Colon (tissue), 2 donors: ENCODE results near the gene COBLL1.

Source experiments
- FAIRE-seq: peaks from 2 replicates; lab custom pipeline; 2012; peaks lifted over from hg19 to GRCh38; lab: Jason Lieb, UNC
- donor health status: control.
- donor health status: control.

COBLL1 gene

DNA sequence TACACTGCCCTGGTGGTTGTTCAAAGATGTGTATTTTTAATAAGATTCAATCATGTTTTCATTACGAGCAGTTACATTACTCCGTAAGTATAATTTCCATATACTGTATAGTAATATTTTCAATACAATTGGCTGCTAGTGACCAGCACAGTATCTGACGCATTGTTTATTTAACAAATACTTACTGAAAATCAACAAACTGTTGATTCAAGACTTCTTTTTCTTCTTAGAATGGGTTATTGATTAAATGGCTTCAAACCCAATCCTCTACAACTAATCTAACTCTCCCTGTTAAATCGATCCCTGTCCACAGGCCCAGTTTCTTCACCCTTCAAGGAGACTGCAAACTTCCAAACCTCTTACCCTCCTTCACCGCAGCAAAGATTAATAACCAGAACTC, 18.5 kb downstream of the COBLL1 start:
- FAIRE-seq = no peak

DNA sequence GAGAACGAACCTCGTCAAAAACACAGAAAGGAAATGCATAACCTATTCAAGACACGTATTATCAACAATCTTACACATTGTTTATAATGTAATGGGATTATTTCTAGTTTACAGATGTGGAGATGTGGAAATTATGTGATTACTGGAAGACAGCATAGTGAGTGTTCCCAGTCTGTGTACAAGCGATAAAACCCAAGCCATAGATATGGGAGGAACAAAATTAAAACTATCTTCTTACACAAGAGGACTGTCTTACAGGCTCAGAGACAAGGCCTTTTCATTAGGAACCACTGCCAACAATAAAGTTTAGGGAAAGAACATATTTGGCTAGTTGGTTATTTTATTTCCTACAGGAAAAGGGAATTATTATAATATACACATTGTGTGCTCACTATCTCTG, 20.3 kb downstream of the COBLL1 start:
- FAIRE-seq = no peak

DNA sequence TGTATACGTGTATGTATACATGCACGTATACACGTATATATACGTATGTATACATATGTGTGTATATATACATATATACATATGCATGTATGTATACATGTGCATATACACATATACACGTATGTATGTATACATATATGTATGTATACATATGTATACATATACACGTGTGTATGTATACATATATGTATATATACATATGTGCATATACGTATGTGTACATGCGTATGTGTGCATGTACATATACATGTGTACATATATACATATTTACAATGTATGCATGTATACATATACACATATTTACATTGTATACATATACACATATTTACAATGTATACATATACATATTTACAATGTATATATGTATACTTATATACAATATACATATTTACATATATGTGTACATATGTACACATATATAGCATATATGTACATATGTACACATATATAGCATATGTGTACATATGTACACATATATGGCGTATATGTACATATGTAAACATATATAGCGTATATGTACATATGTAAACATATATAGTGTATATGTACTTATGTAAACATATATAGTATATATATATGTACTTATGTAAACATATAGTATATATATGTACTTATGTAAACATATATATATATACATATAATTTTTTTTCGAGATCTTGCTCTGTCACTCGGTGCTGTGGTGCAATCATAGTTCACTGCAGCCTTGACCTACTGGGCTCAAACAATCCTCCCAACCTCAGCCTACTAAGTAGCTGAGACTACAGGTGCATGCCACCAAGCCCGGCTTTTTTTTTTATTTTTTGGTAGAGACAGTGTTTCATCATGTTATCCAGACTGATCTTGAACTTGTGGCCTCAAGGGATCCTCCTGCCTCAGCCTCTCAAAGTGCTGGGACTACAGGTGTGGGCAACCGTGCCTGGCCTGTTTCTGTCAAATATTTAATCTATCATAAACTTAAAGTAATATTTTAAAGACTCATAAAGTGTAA, 23.2 kb downstream of the COBLL1 start:
- no peak for FAIRE-seq

DNA sequence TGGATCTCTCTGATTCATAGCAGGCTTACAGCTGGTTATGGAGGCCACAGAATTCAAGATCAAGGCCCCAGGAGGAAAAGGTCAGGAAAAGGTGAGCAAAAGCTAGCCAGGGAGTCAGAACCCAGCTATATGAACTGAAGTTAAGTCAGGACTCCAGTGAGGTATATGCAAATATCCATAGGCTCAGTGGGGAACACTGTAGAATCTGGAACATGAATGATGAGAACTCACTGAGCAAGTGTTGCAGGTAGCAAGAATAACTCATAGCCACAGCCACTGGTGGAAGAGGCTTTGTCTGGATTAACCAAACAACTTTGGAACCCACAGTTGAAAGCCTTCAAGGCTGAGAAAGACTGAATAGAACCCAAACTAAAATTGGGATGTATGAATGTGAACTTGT, 24.7 kb downstream of the COBLL1 start:
- no peak for FAIRE-seq

DNA sequence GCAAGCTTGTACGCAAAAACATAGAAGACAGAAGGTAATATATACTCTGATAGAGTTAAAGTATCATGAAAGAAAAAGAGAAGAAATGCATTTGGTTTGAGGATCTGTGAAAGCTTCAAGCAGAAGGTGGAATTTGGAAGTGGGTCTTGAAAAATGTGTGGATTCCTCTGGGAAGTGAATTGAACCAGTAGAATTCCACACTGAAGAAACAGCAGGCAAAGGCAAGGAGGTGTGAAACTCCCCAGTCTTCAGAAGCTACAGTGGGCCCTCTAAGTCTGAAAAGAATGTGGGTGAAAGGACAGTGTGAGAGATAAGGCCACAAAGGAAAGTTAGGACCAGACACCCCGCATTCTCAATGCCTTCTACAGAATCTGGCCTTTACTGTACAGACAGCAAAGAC, 25.6 kb downstream of the COBLL1 start:
- FAIRE-seq = no peak

DNA sequence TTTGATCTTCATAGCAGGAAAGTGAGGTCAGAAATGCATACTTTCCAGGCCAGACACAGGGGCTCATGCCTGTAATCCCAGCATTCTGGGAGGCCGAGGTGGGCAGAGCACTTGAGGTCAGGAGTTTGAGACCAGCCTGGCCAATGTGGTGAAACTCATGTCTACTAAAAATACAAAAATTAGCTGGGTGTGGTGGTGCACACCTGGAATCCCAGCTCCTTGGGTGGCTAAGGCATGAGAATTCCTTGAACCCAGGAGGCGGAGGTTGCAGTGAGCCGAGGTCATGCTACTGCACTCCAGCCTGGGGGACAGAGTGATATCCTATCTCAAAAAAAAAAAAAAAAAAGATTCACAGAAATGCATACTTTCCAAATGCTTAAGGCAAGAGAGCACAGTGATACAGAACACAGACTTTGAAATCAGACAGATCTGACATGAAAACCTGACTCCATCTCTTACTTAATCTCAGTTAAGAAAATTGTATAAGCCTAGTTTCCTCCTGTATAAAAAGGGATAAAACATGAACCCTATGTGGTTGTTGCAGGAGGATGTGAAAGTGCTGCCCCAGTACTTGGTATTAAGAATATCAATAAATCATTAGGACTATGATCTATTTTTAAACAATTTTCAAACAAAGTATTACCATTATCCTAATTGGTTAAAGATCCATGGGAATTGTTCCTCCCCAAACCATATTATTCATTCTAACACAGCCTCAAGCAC, 26.4 kb downstream of the COBLL1 start:
- FAIRE-seq = no peak

DNA sequence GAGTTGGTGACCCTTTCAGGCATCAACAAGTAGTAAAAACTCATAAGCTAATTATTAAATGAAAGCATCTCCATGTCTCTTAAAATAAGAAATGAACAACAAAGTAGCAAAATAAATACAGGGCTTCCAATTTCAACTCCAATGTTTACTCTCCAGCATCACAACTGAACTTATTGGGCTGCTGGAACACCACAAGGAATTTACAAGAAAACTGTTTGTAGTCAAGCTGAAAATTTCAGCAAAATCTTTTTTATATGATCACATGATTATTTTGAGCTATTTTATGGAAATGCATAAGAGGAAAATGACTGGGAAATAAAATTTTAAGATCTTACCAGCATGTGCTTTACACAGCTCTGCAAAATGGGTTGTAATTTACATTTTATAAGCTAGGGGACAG, 28.1 kb downstream of the COBLL1 start:
- no peak for FAIRE-seq

DNA sequence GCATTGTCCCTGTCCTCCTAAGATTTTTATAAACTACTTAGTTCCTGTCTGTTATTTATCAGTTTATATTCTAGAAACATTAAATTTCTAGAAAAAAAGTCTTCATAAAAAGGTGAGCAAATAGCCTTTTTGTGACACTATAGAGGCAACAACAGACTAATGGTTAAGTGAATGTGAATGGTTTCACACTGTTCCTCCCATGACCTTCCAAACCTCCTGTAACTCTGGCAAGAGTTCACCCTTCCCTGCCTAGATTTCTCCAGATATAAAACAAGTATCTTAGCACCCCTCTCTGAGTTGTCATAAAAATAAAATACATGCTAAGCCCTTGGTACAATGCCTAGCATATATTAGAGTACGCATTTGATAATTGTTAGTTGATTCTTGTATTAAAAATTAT, 29.2 kb downstream of the COBLL1 start:
- FAIRE-seq = no peak

DNA sequence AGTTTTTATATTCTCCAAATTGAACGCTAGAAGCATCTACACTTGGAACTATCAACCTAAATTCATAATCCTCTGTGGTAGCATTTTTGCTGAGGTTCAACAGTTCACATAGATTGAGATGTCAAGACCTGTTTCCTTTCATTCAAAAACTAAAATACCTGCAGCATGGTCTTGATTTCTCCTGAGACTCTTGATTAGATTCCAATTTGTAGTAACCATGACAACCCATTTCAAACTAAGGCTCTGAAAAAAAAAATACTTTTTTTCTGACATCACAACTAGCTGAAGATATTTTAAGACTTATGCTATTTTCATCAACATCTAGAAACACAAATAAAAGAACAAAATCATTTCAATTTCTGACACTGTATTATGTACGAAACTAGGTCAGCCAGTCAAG, 29.8 kb downstream of the COBLL1 start:
- FAIRE-seq = no peak

DNA sequence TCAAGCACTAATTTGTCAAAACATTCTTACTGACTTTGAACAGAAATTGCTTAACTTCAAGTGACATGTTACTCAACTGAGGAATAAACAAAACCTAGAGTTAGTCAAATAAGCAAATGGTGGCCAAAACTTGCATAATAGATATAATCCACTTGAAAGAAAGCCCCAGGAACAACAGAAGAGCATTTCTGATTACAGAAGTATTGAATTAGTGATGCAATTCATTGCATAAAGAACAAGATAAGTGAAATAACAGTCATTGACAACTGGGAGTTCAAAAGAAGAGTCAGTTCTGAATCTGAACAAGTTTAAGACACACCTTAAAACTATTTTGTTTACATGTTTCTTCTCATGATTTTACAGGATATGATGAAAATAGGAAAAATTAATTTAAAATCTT, 30.8 kb downstream of the COBLL1 start:
- FAIRE-seq = no peak

DNA sequence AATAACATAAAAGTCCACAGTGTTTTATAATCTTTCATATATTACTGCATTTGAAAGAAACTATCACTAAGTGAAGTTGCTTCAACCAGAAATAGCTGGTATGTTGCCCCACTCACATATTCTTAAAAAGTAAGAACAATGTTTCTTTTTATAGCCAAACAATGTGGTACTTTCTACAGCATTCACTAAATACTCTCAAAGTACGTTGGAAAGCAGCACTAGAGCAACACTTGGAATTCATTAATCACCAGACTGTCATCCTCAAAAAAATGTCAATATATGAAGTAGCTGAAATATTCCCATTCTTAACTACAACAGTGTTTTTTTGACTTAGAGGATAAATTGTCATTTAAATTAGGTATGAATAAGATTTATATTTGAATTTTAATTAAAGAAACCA, 32.8 kb downstream of the COBLL1 start:
- FAIRE-seq = no peak

DNA sequence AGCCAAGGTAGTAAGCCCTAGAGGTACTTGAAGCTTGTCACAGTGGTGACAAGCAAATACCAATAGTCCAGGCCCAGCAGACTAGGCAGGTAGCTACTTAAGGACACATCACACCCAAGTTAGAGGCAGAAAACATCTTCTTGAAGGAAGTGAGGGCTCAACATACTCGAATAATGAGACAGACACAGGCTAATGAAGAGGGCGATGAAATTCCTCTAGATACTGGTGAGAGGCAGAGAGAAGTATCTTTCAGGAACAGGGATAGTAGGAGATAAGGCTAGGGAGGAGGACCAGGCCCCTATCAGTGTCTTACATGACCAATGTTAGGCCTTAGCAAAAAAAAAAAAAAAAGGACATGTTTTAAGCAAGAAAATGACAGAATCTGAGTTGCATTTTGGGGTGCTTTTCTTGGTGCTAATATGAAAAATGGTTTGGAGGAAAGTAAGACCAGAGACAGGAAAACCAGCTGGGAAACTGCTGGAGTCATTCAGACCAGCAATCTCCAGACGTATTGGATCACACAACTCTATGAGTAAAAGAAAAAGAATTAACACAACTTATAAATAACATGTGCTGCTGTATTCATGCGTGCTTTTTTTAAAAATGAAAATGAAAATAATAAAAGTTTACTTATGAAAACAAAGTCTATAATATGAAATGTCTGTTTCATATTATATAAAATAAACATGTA, 37.7 kb downstream of the COBLL1 start:
- FAIRE-seq = peak; percentile 38

DNA sequence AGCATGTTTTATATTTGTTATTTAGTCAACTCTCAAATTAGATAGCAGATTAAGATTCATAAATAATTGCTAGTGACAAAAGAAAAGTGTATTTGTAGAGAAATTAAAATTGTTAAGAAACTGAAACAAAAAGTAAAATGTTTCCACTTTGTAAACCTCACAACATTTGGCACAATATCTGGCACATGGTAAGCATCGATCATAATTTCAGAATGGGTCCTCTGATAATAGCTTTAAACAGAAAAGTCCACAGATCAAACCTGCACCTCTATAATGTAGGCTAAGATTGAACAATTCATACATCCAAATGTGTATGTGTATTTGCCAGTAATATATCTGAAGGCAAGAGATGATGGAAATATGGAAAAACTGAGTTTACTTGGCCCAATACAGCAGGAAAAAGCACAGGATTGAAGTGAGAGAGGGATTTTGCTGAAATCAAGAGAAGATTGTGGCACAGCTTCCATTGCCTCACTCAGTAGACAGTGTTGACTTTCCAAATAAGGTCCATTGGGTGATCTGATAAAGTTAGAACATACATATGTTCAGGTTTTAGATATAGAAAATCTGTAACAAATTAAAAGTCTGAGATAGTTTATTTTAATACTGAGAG, 39.4 kb downstream of the COBLL1 start:
- no peak for FAIRE-seq

DNA sequence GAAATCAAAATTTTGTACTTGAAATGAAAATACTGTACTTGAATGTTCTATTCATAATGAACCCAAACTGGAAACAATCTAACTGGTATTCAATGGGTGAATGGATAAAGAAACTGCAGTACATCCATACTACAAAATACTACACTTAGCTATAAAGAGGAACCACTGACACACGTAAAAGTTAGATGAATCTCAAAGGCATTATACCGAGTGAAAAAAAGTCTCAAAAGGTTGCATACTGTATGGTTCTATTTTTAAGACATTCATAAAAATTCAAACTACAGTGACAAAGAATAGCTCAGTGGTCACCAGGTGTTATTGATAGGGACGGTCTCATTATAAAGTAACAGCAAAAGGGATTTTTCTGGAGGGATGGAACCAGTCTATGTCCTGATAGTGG, 41.1 kb downstream of the COBLL1 start:
- FAIRE-seq = no peak

DNA sequence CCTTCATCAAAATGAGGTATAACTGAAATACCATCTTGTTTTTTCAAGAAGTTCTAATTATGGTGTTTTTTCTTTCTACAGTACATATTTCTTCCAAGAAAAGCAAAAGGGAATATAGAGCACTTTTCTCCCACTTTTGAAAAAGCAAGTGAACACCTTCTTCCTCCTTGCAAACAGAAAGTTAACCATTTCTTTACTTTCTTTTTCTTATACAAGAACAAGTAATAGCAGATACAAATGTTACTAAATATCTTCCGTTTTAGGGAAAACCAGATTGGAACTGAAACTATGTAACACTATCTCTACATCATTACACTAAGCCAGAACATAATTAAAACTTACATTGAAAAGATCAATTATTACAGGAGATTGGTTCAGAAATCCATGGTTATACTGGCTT, 44.0 kb downstream of the COBLL1 start:
- no peak for FAIRE-seq

DNA sequence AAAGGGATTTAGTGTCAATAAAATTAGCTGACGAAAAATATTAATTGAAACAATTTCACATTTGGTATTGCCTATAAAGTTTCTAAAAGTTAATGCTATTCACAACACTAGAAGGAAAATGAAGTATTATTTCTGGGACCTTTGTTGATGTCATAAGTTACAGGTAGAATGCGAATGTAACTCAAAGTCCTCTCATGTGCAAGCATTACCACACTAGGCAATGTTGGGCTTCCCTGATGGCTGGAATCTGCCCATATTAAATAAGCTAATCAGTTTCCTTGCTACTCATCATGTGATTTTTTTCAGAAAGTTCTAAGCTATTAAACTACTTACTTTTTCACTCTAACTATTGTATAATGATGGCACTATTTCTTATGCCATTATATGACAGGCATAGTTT, 44.6 kb downstream of the COBLL1 start:
- no peak for FAIRE-seq

DNA sequence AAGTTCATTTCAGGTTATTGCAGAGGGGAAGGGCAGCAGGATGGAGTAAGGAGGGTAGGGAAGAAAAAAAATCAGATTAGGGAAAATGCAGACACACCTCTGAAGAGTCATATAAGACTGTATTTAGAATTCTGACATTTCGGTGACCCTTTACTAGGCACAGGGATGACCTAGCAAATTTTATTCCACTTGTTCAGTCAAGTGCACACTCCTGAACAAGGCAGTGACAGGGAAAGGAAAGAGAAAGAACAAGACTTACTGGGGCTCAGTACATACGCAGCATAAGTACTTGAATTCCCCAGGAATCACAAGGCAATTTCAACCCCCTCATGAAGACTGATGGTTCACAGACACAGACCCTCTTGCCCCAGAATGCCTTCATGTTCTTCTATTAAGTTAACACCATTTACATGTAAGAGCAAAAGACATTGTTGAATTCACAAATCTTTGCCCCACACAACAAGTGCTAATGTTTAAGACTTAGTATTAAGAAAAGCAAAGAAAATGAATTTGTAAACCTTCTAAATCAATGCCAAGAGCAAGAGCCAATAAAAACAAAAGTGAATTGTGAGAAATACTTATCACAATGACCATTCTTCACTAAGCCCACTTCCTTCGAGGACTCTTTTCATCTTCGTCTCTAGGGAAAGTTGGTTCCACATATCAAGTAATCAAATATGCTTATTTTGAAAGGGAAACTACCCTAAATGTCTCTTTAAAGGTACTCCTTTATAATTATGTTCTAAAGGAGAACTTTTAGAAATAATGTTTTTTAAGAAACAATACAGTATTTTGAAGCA, 47.0 kb downstream of the COBLL1 start:
- no peak for FAIRE-seq

DNA sequence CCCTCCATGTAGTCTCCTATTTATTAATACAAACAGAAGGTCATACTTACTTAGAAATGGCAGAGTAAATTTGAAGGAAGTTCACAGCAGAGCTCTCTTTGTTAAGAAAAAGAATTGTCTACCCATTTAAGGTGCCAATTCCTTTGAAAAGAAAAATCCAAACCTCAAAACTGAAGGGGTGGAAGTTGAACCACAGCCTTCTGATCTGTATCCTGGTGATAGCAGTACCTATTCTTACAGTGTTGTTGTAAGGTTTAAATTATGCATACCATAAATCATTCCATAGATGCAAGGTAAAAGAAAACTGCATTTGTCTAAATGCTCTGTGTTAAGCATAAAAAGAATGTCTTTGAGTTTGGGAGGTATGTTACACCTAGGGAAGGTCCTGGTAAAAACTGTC, 47.6 kb downstream of the COBLL1 start:
- FAIRE-seq = no peak

DNA sequence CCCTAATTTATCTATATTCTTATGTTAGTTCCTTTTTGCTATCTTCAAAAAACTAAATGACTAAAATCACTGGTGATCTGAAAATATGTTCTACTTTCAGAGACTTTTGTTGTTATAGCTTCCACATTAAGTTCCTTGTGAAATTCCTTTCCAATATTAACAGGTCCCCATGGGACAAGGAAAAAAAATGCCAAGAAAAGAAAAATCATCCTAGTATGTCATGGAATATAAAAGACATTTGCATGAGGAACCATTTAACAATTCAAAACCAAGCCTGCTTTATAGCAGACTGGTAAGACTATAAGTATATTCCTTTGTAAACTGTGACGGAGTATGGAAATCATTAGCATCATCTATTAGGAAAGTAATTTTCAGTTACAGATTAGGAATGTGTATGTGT, 48.1 kb downstream of the COBLL1 start:
- no peak for FAIRE-seq

DNA sequence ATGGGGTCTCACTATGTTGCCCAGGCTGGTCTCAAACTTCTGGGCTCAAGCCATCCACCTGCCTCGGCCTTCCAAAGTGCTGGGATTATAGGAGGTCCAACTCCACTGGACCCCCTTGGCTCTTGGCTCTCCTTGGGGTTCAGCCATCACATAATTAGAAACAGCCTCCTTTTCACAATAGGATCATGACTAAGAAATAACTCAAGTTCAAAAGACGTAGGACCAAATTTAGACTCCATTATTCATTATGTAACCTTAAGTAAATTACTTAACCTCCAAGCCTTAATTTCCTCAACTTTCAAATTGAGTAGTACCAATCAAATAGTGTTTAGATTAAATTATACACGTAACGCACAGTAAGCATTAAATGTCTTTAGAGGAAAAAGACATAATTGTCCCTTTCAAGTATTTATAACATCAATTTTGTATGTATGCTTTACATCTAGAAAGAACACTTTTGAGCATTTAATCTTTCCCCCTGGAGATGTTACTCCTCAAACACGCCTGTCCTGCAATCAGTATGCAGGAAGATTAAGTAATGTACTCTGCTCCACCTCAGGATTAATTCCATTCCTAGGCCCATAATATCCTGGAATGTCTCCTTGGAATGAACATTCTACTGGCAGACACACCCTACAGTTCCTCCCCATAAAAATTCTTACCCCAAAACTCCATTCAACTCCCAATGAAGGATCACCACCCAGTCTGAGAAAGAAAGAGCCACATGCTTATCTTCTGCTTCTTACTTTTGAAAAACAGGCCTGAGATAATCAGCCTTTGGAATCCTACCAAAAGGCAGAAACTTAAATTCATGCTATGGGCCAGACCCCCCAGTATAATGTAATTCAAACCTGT, 49.1 kb downstream of the COBLL1 start:
- FAIRE-seq = no peak

DNA sequence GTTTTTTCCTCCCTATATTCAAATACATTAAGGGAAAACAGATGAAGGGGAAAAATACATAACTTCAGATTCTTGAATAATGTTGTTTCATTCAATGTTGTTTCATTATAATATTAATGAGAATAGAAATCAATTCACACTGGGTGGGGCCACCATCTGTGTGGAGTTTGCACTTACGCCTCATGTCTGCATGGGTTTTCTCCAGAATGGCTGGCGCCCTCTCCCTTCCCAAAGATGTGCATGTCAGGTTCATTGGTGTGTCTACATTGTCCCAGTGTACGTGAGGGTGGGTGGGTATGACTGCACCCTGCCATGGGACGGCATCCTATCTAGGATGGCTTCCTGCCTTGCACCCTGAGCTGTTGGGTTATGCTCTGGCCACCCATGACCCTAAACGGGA, 51.7 kb downstream of the COBLL1 start:
- no peak for FAIRE-seq
